ENCODE measurements around the gene MRLN.

DNA sequence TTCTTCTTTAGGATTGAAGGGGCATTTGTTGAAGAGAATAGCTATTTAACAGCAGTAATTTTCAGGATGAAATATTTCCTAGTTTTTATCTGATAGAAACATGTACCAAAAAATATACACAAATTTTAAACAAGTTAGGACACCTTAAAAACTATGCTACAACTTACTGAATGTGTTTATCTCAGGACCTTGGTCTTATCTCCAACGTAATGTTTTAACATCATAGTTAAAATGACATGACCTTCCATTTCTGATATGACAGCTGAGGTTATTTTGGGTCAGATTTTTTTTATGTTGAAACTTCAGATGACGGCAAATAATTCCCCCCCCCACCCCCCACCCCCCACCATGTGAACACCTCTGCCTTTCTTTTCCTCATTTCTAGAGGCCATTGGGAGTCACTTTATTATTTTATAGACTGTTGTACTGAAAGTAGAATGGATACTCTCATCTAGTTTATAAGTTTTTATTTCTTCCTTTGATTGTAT lies 8.0 kb downstream of the MRLN start:
- TF ChIP-seq, protein P1, sequence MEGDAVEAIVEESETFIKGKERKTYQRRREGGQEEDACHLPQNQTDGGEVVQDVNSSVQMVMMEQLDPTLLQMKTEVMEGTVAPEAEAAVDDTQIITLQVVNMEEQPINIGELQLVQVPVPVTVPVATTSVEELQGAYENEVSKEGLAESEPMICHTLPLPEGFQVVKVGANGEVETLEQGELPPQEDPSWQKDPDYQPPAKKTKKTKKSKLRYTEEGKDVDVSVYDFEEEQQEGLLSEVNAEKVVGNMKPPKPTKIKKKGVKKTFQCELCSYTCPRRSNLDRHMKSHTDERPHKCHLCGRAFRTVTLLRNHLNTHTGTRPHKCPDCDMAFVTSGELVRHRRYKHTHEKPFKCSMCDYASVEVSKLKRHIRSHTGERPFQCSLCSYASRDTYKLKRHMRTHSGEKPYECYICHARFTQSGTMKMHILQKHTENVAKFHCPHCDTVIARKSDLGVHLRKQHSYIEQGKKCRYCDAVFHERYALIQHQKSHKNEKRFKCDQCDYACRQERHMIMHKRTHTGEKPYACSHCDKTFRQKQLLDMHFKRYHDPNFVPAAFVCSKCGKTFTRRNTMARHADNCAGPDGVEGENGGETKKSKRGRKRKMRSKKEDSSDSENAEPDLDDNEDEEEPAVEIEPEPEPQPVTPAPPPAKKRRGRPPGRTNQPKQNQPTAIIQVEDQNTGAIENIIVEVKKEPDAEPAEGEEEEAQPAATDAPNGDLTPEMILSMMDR (IDR thresholded peaks at IDR 0.05) = no peak
- no peak for TF ChIP-seq POLR2A (IDR thresholded peaks at IDR 0.05)

Measured in adrenal gland (tissue), 5 donors.